ENCODE results near the gene CORIN.
"Not testable (repeated sequence)": the region's sequence is repeated elsewhere in the genome, so short reads cannot be mapped to it uniquely, and the experiment has no call there.

The CORIN gene

DNA sequence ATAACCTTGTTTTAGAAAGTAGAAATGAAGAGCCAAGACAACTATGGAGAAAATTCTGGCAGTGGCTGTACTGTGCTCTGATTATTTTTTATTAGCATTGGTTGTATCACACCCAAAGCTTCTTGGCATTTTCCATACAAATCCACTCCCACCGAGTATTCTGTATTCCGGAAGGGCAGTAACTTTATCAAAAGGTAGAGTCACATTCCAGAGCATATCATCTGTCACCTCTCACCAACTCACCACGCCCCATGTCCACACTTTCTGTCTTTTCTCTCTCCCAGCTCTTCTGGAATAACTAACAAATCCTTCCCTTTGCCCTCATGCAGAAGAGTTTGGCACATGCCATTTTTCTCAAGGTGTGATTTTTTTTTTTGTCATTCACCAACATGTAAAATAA, 52.7 kb downstream of the CORIN start:
- H4K8ac ChIP-seq (ENCODE audit: low read depth, low read length), result no peak overlapping the region
- no peaks in the 10 kb centered on the region for H3K79me2 ChIP-seq (ENCODE audit: control insufficient read depth, insufficient read depth, low read length)
- no peak overlapping the region for H2BK15ac ChIP-seq (replicated peaks; ENCODE audit: low read depth)
- H3K27ac ChIP-seq (ENCODE audit: low read depth, low read length), result no peak overlapping the region
- H3K36me3 ChIP-seq (ENCODE audit: control insufficient read depth, insufficient read depth, low read length), result no peaks in the 10 kb centered on the region
- H3K4ac ChIP-seq (ENCODE audit: low read depth, low read length), result no peak overlapping the region
- no peak overlapping the region for H3K9ac ChIP-seq (ENCODE audit: low read length)
- H4K5ac ChIP-seq (ENCODE audit: low read length), result no peak overlapping the region
- no peak overlapping the region for H3K23ac ChIP-seq (ENCODE audit: low read length)
- no peak overlapping the region for H2AK5ac ChIP-seq (ENCODE audit: low read length)
- no peak overlapping the region for H2BK120ac ChIP-seq (ENCODE audit: low read depth, low read length)
- no peak overlapping the region for H3K18ac ChIP-seq (ENCODE audit: low read length)
- DNase-seq, result no peak
- H3K4me1 ChIP-seq (ENCODE audit: control insufficient read depth, low read depth, low read length), result no peaks in the 10 kb centered on the region
- no peak overlapping the region for H3K56ac ChIP-seq (ENCODE audit: low read length)
- H3K27me3 ChIP-seq (ENCODE audit: insufficient read depth, low read length, poor library complexity), result no peaks in the 10 kb centered on the region
- no peaks in the 10 kb centered on the region for H3K79me1 ChIP-seq (ENCODE audit: low read length)
- no peak overlapping the region for H2BK5ac ChIP-seq (ENCODE audit: low read length)
- no peak overlapping the region for H3K4me2 ChIP-seq (ENCODE audit: low read length)
- no CpG with 5 or more reads among the region's 3 CpGs for WGBS (ENCODE audit: extremely low coverage, insufficient coverage, low lambda C conversion rate)
- no peak overlapping the region for H3K4me3 ChIP-seq (ENCODE audit: low read length)

- Histone ChIP-seq H4K8ac (ENCODE audit: low read depth, low read length) (no peak overlapping the region), H3K4me3 (ENCODE audit: low read length) (no peak overlapping the region), H3K18ac (ENCODE audit: low read length) (no peak overlapping the region), H3K4me1 (ENCODE audit: control insufficient read depth, low read depth, low read length) (no peaks in the 10 kb centered on the region), H3K4me2 (ENCODE audit: low read length) (no peak overlapping the region), H3K9ac (ENCODE audit: low read length) (no peak overlapping the region), H3K36me3 (ENCODE audit: control insufficient read depth, insufficient read depth, low read length) (no peaks in the 10 kb centered on the region), H3K27ac (ENCODE audit: low read depth, low read length) (no peak overlapping the region), H3K79me1 (ENCODE audit: low read length) (no peaks in the 10 kb centered on the region), H3K4ac (ENCODE audit: low read depth, low read length) (no peak overlapping the region), H3K79me2 (ENCODE audit: control insufficient read depth, insufficient read depth, low read length) (no peaks in the 10 kb centered on the region), H3K56ac (ENCODE audit: low read length) (no peak overlapping the region), H2BK15ac (replicated peaks; ENCODE audit: low read depth) (no peak overlapping the region), H3K23ac (ENCODE audit: low read length) (no peak overlapping the region), H2BK120ac (ENCODE audit: low read depth, low read length) (no peak overlapping the region), H2BK5ac (ENCODE audit: low read length) (no peak overlapping the region), H2AK5ac (ENCODE audit: low read length) (no peak overlapping the region), H4K5ac (ENCODE audit: low read length) (no peak overlapping the region), H3K27me3 (ENCODE audit: insufficient read depth, low read length, poor library complexity) (no peaks in the 10 kb centered on the region)
- no peak for DNase-seq
These were observed 53.6 kb downstream of the CORIN start for GRCh38 chr4:47784222-47784621.

DNA sequence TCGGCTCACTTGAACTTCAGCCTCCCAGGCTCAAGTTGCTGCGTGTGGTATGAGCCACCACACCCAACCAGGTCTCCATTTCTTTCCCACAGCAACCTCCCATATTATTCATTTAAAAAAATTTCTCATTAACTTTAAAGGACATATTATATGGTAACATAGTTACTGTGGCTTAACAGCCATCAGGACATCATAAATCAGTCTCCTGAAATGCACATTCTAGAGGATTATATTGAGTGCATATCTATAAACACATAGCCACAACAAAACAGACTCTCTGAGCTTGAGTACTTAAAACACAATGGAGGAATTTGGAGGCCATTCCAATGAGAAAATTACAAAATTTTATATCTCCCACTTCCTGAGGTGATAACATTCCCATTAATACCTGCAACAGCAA, 61.5 kb downstream of the CORIN start:
- Histone ChIP-seq H2BK120ac (ENCODE audit: low read depth, low read length) (no peak overlapping the region), H3K18ac (ENCODE audit: low read length) (no peak overlapping the region), H4K5ac (ENCODE audit: low read length) (no peak overlapping the region), H3K4me2 (ENCODE audit: low read length) (no peak overlapping the region), H3K9ac (ENCODE audit: low read length) (no peak overlapping the region), H3K4me1 (ENCODE audit: control insufficient read depth, low read depth, low read length) (no peaks in the 10 kb centered on the region), H4K8ac (ENCODE audit: low read depth, low read length) (no peak overlapping the region), H2BK15ac (replicated peaks; ENCODE audit: low read depth) (no peak overlapping the region), H3K23ac (ENCODE audit: low read length) (no peak overlapping the region), H3K56ac (ENCODE audit: low read length) (no peak overlapping the region), H3K79me1 (ENCODE audit: low read length) (no peaks in the 10 kb centered on the region), H2AK5ac (ENCODE audit: low read length) (no peak overlapping the region), H3K79me2 (ENCODE audit: control insufficient read depth, insufficient read depth, low read length) (no peaks in the 10 kb centered on the region), H3K4me3 (ENCODE audit: low read length) (no peak overlapping the region), H3K4ac (ENCODE audit: low read depth, low read length) (no peak overlapping the region), H3K27ac (ENCODE audit: low read depth, low read length) (no peak overlapping the region), H3K27me3 (ENCODE audit: insufficient read depth, low read length, poor library complexity) (no peaks in the 10 kb centered on the region), H3K36me3 (ENCODE audit: control insufficient read depth, insufficient read depth, low read length) (no peaks in the 10 kb centered on the region), H2BK5ac (ENCODE audit: low read length) (no peak overlapping the region)
- WGBS (ENCODE audit: extremely low coverage, insufficient coverage, low lambda C conversion rate), result no CpG with 5 or more reads among the region's 2 CpGs
- DNase-seq, result no peak

GRCh38 chr4:47774079-47774478, 63.8 kb downstream of the CORIN start:
- Histone ChIP-seq H2AK5ac (ENCODE audit: low read length) (no peak overlapping the region), H3K4me1 (ENCODE audit: control insufficient read depth, low read depth, low read length) (no peaks in the 10 kb centered on the region), H2BK5ac (ENCODE audit: low read length) (no peak overlapping the region), H3K79me1 (ENCODE audit: low read length) (no peaks in the 10 kb centered on the region), H3K36me3 (ENCODE audit: control insufficient read depth, insufficient read depth, low read length) (no peaks in the 10 kb centered on the region), H4K5ac (ENCODE audit: low read length) (no peak overlapping the region), H3K4ac (ENCODE audit: low read depth, low read length) (no peak overlapping the region), H4K8ac (ENCODE audit: low read depth, low read length) (no peak overlapping the region), H3K18ac (ENCODE audit: low read length) (no peak overlapping the region), H3K9ac (ENCODE audit: low read length) (no peak overlapping the region), H2BK120ac (ENCODE audit: low read depth, low read length) (no peak overlapping the region), H3K4me3 (ENCODE audit: low read length) (no peak overlapping the region), H3K56ac (ENCODE audit: low read length) (no peak overlapping the region), H3K27me3 (ENCODE audit: insufficient read depth, low read length, poor library complexity) (no peaks in the 10 kb centered on the region), H3K23ac (ENCODE audit: low read length) (no peak overlapping the region), H3K79me2 (ENCODE audit: control insufficient read depth, insufficient read depth, low read length) (no peaks in the 10 kb centered on the region), H3K27ac (ENCODE audit: low read depth, low read length) (no peak overlapping the region), H2BK15ac (replicated peaks; ENCODE audit: low read depth) (no peak overlapping the region), H3K4me2 (ENCODE audit: low read length) (no peak overlapping the region)
- DNase-seq, result no peak
- WGBS (ENCODE audit: extremely low coverage, insufficient coverage, low lambda C conversion rate), result no CpG with 5 or more reads among the region's 6 CpGs

GRCh38 chr4:47771020-47771419, 66.8 kb downstream of the CORIN start:
- Histone ChIP-seq H3K4me2 (ENCODE audit: low read length) (no peak overlapping the region), H3K18ac (ENCODE audit: low read length) (no peak overlapping the region), H3K36me3 (ENCODE audit: control insufficient read depth, insufficient read depth, low read length) (no peaks in the 10 kb centered on the region), H3K79me2 (ENCODE audit: control insufficient read depth, insufficient read depth, low read length) (no peaks in the 10 kb centered on the region), H3K79me1 (ENCODE audit: low read length) (no peaks in the 10 kb centered on the region), H3K4ac (ENCODE audit: low read depth, low read length) (no peak overlapping the region), H2BK120ac (ENCODE audit: low read depth, low read length) (no peak overlapping the region), H3K4me3 (ENCODE audit: low read length) (no peak overlapping the region), H3K23ac (ENCODE audit: low read length) (no peak overlapping the region), H3K27ac (ENCODE audit: low read depth, low read length) (no peak overlapping the region), H4K8ac (ENCODE audit: low read depth, low read length) (no peak overlapping the region), H4K5ac (ENCODE audit: low read length) (no peak overlapping the region), H2BK15ac (replicated peaks; ENCODE audit: low read depth) (no peak overlapping the region), H2BK5ac (ENCODE audit: low read length) (no peak overlapping the region), H3K27me3 (ENCODE audit: insufficient read depth, low read length, poor library complexity) (no peaks in the 10 kb centered on the region), H3K56ac (ENCODE audit: low read length) (no peak overlapping the region), H2AK5ac (ENCODE audit: low read length) (no peak overlapping the region), H3K4me1 (ENCODE audit: control insufficient read depth, low read depth, low read length) (no peaks in the 10 kb centered on the region), H3K9ac (ENCODE audit: low read length) (no peak overlapping the region)
- DNase-seq, result no peak
- WGBS (ENCODE audit: extremely low coverage, insufficient coverage, low lambda C conversion rate), result no CpG with 5 or more reads among the region's 1 CpG

GRCh38 chr4:47767956-47768355, 69.9 kb downstream of the CORIN start:
- no CpG with 5 or more reads among the region's 7 CpGs for WGBS (ENCODE audit: extremely low coverage, insufficient coverage, low lambda C conversion rate)
- not testable (repeated sequence) for H3K4me2 ChIP-seq (ENCODE audit: low read length); H4K5ac ChIP-seq (ENCODE audit: low read length); DNase-seq; H2AK5ac ChIP-seq (ENCODE audit: low read length); H3K27me3 ChIP-seq (ENCODE audit: insufficient read depth, low read length, poor library complexity); H3K18ac ChIP-seq (ENCODE audit: low read length); H3K4me3 ChIP-seq (ENCODE audit: low read length); H3K23ac ChIP-seq (ENCODE audit: low read length); H3K79me2 ChIP-seq (ENCODE audit: control insufficient read depth, insufficient read depth, low read length); H2BK15ac ChIP-seq (replicated peaks; ENCODE audit: low read depth); H2BK5ac ChIP-seq (ENCODE audit: low read length); H4K8ac ChIP-seq (ENCODE audit: low read depth, low read length); H3K27ac ChIP-seq (ENCODE audit: low read depth, low read length); H3K9ac ChIP-seq (ENCODE audit: low read length); H2BK120ac ChIP-seq (ENCODE audit: low read depth, low read length); H3K4me1 ChIP-seq (ENCODE audit: control insufficient read depth, low read depth, low read length); H3K4ac ChIP-seq (ENCODE audit: low read depth, low read length); H3K79me1 ChIP-seq (ENCODE audit: low read length); H3K36me3 ChIP-seq (ENCODE audit: control insufficient read depth, insufficient read depth, low read length); H3K56ac ChIP-seq (ENCODE audit: low read length)
